Epithelial cell of prostate (primary cell): Measurements from ENCODE around the gene ABCC4.
"Not testable (repeated sequence)": the region's sequence is repeated elsewhere in the genome, so short reads cannot be mapped to it uniquely, and the experiment has no call there.

Source experiments
- DNase-seq: peaks from one replicate; pipeline ENCODE4 v3.0.0-alpha.2; 2011; ENCODE audit warnings: low read depth, low spot score
- H3K27ac ChIP-seq: fragments of 450-650 bp; 2 replicates; pipeline ENCODE4 v1.5.1; 2017; ENCODE audit warnings: mild to moderate bottlenecking

Gene ABCC4

GRCh38 chr13:95300625-95301182 is 547 bp downstream of the ABCC4 start:
- no peak for DNase-seq
- no peak overlapping the region for H3K27ac ChIP-seq

- DNase-seq: no peak
- no peak overlapping the region for H3K27ac ChIP-seq
Measured at GRCh38 chr13:95298971-95299621, 2.2 kb downstream of the ABCC4 start.

GRCh38 chr13:95298169-95298965 is 2.9 kb downstream of the ABCC4 start:
- no peak overlapping the region for H3K27ac ChIP-seq
- no peak for DNase-seq

GRCh38 chr13:95296326-95296925 is 4.8 kb downstream of the ABCC4 start:
- H3K27ac ChIP-seq: no peak overlapping the region
- DNase-seq: no peak

GRCh38 chr13:95295026-95295425 is 6.2 kb downstream of the ABCC4 start:
- H3K27ac ChIP-seq: no peak overlapping the region
- DNase-seq: no peak

- DNase-seq: no peak
Measured at GRCh38 chr13:95292622-95293021, 8.6 kb downstream of the ABCC4 start.

GRCh38 chr13:95289901-95290300 is 11.3 kb downstream of the ABCC4 start:
- not testable (repeated sequence) for H3K27ac ChIP-seq, DNase-seq

More at GRCh38 chr13:95292622-95293021, 8.6 kb downstream of the ABCC4 start:
- H3K27ac ChIP-seq: no peak overlapping the region

- no peak overlapping the region for H3K27ac ChIP-seq
- no peak for DNase-seq
Measured at GRCh38 chr13:95289020-95289444, 12.2 kb downstream of the ABCC4 start.

- no peak for DNase-seq
- no peak overlapping the region for H3K27ac ChIP-seq
Measured at GRCh38 chr13:95284436-95284835, 16.8 kb downstream of the ABCC4 start.

GRCh38 chr13:95279016-95279415 is 22.2 kb downstream of the ABCC4 start:
- no peak overlapping the region for H3K27ac ChIP-seq
- no peak for DNase-seq

GRCh38 chr13:95276037-95276505 is 25.2 kb downstream of the ABCC4 start:
- DNase-seq: no peak
- no peak overlapping the region for H3K27ac ChIP-seq

GRCh38 chr13:95275322-95276036 is 25.8 kb downstream of the ABCC4 start:
- no peak for DNase-seq
- H3K27ac ChIP-seq: no peak overlapping the region

- not testable (repeated sequence) for DNase-seq, H3K27ac ChIP-seq
Measured at GRCh38 chr13:95273592-95274132, 27.6 kb downstream of the ABCC4 start.

GRCh38 chr13:95272076-95272475 is 29.2 kb downstream of the ABCC4 start:
- H3K27ac ChIP-seq: peak overlapping the region; percentile 3
- DNase-seq: not testable (repeated sequence)

GRCh38 chr13:95269756-95270155 is 31.5 kb downstream of the ABCC4 start:
- DNase-seq: no peak
- H3K27ac ChIP-seq: no peak overlapping the region

GRCh38 chr13:95268343-95269065 is 32.7 kb downstream of the ABCC4 start:
- H3K27ac ChIP-seq: peak overlapping the region; percentile 55
- not testable (repeated sequence) for DNase-seq

GRCh38 chr13:95267662-95268342 is 33.4 kb downstream of the ABCC4 start:
- DNase-seq: no peak
- peak overlapping the region; percentile 55 for H3K27ac ChIP-seq

- no peak for DNase-seq
- no peak overlapping the region for H3K27ac ChIP-seq
Measured at GRCh38 chr13:95264225-95264624, 37.0 kb downstream of the ABCC4 start.
